Measurements from ENCODE around the gene SEPTIN5. TPM values are rescaled to one million over a fixed set of nuclear protein-coding genes. Genes with fewer than 3 reads are reported as not detected.

SEPTIN5 gene
- total and polyA plus RNA-seq, 12 donors, result 56.5 to 218 (median 143) TPM

- DNase-seq, result no peak
- intact Hi-C loops (cut with DNase I), result loop anchor here in 1 of 10 donors (2.0 kb wide), 1 partner anchor 183 kb away; no protein-coding TSS in a partner anchor
- no peak for ATAC-seq
- H3K27me3 ChIP-seq, result peaks cover 0 to 32% (median 20%) of the 10 kb centered on the region in 7 donors
- H3K27ac ChIP-seq, result no peak overlapping the region
- no peaks in the 10 kb centered on the region for H3K36me3 ChIP-seq
- peaks cover 5 to 18% (median 14%) of the 10 kb centered on the region in 9 donors for H3K4me1 ChIP-seq
- TF ChIP-seq CTCF (IDR thresholded peaks at IDR 0.05), result no peak
- no peaks in the 10 kb centered on the region for H3K9me3 ChIP-seq
- 71 to 78% methylated on average over 6 of the region's 6 CpGs for WGBS, 2 donors
- no peak overlapping the region for H3K4me3 ChIP-seq
These were observed 14.0 kb downstream of the SEPTIN5 start for GRCh38 chr22:19728271-19728670.

- no peak overlapping the region for H3K27ac ChIP-seq
- intact Hi-C loops (cut with DNase I), result loop anchor here in 1 of 10 donors (2.0 kb wide), 1 partner anchor 182 kb away; no protein-coding TSS in a partner anchor
- H3K4me3 ChIP-seq, result no peak overlapping the region
- DNase-seq, result no peak
- peaks cover 0 to 13% (median 9%) of the 10 kb centered on the region in 9 donors for H3K4me1 ChIP-seq
- TF ChIP-seq CTCF (IDR thresholded peaks at IDR 0.05), result no peak
- no peak for ATAC-seq
- peaks cover 0 to 26% (median 14%) of the 10 kb centered on the region in 7 donors for H3K27me3 ChIP-seq
- WGBS, 2 donors, result 73 to 74% methylated on average over 10 of the region's 10 CpGs
- no peaks in the 10 kb centered on the region for H3K9me3 ChIP-seq
- H3K36me3 ChIP-seq, result no peaks in the 10 kb centered on the region
These were observed 14.5 kb downstream of the SEPTIN5 start for GRCh38 chr22:19728836-19729235.

GRCh38 chr22:19729507-19729906 is 15.2 kb downstream of the SEPTIN5 start:
- Histone ChIP-seq H3K4me3 (no peak overlapping the region), H3K36me3 (no peaks in the 10 kb centered on the region), H3K9me3 (no peaks in the 10 kb centered on the region), H3K4me1 (peaks cover 0 to 11% (median 9%) of the 10 kb centered on the region in 9 donors), H3K27ac (no peak overlapping the region), H3K27me3 (peaks cover 0 to 20% (median 8%) of the 10 kb centered on the region in 7 donors)
- ATAC-seq (no peak), DNase-seq (no peak)
- WGBS, 2 donors, result 77 to 86% methylated on average over 9 of the region's 9 CpGs
- intact Hi-C loops (cut with DNase I), result loop anchor here in 1 of 10 donors (2.0 kb wide), 1 partner anchor 181 kb away; no protein-coding TSS in a partner anchor
- no peak for TF ChIP-seq CTCF (IDR thresholded peaks at IDR 0.05)

GRCh38 chr22:19730198-19730597 is 15.9 kb downstream of the SEPTIN5 start:
- H3K36me3 ChIP-seq, result no peaks in the 10 kb centered on the region
- H3K27me3 ChIP-seq, result peaks cover 0 to 15% (median 4%) of the 10 kb centered on the region in 7 donors
- no peak for TF ChIP-seq CTCF (IDR thresholded peaks at IDR 0.05)
- H3K9me3 ChIP-seq, result no peaks in the 10 kb centered on the region
- ATAC-seq (peak in 7 of 8 donors; percentile 3 to 31 (median 5)), DNase-seq (no peak)
- H3K4me1 ChIP-seq, result peaks cover 0 to 11% (median 9%) of the 10 kb centered on the region in 9 donors
- WGBS, 2 donors, result 96 to 97% methylated on average over 8 of the region's 8 CpGs
- no peak overlapping the region for H3K27ac ChIP-seq
- no peak overlapping the region for H3K4me3 ChIP-seq
- intact Hi-C loops (cut with DNase I), result loop anchor here in 7 of 10 donors (1.0 to 2.0 kb wide), 3 partner anchors 179 to 181 kb away; no protein-coding TSS in a partner anchor
